GM19043 (cell line): ENCODE measurements around the gene HSBP1L1.

ENCODE experiments used
- ATAC-seq: cut with Tn5 transposase; IDR thresholded peaks from one replicate; pipeline ENCODE4 v1.9.1; 2021; ENCODE audit warnings: low read depth; ENCODE audit not compliant: unreplicated experiment

Gene HSBP1L1

GRCh38 chr18:79964330-79965118, at the start of gene HSBP1L1:
Gene HSBP1L1 (plus strand): TSS chr18:79964643. CDS start chr18:79964736, 93 bp downstream.
- peak; percentile 65 for ATAC-seq

GRCh38 chr18:79915161-79916127, 49.0 kb upstream of the HSBP1L1 start:
- no peak for ATAC-seq

- ATAC-seq = no peak
These were observed 48.3 kb upstream of the HSBP1L1 start for GRCh38 chr18:79916128-79916494.

- no peak for ATAC-seq
These were observed 47.8 kb upstream of the HSBP1L1 start for GRCh38 chr18:79916546-79917168.

- ATAC-seq = no peak
These were observed 47.1 kb upstream of the HSBP1L1 start for GRCh38 chr18:79917169-79917852.

- no peak for ATAC-seq
These were observed 46.4 kb upstream of the HSBP1L1 start for GRCh38 chr18:79917853-79918614.

GRCh38 chr18:79918615-79919011, 45.8 kb upstream of the HSBP1L1 start:
- ATAC-seq = no peak

GRCh38 chr18:79919089-79919488, 45.4 kb upstream of the HSBP1L1 start:
- no peak for ATAC-seq

- no peak for ATAC-seq
These were observed 42.2 kb upstream of the HSBP1L1 start for GRCh38 chr18:79921984-79922965.

GRCh38 chr18:79922971-79923411, 41.5 kb upstream of the HSBP1L1 start:
- ATAC-seq = no peak

- no peak for ATAC-seq
These were observed 40.4 kb upstream of the HSBP1L1 start for GRCh38 chr18:79923896-79924585.

GRCh38 chr18:79924814-79925731, 39.4 kb upstream of the HSBP1L1 start:
- ATAC-seq = no peak

- ATAC-seq = no peak
These were observed 38.1 kb upstream of the HSBP1L1 start for GRCh38 chr18:79926306-79926705.

- no peak for ATAC-seq
These were observed 37.5 kb upstream of the HSBP1L1 start for GRCh38 chr18:79926715-79927606.

GRCh38 chr18:79927607-79928562, 36.6 kb upstream of the HSBP1L1 start:
- ATAC-seq = no peak
